Breast epithelium (tissue), 4 donors: ENCODE measurements around the gene SIL1. TPM values are rescaled to one million over a fixed set of nuclear protein-coding genes. Genes with fewer than 3 reads are reported as not detected.

ENCODE experiments used
- DNase-seq, 2 donors: peaks; one replicate each; pipeline ENCODE4 v3.0.0-alpha.2; 2019; ENCODE audit warnings: low spot score in 2 of 2
- H3K27ac ChIP-seq, 2 donors: fragments of 200-600 bp; sonication (generic) in 1 of 2; one replicate each; pipeline ENCODE4 v1.5.1; 2016 to 2019; ENCODE audit warnings: mild to moderate bottlenecking in 1 of 2
- H3K27me3 ChIP-seq, 2 donors: fragments of 200-600 bp; sonication (generic) in 1 of 2; one replicate each; pipeline versions ENCODE4 v1.5.1 to v1.6.0; 2017 to 2019; ENCODE audit warnings: control low read depth in 1 of 2, mild to moderate bottlenecking in 1 of 2
- H3K36me3 ChIP-seq: fragments of 200-600 bp; one replicate; pipeline ENCODE4 v1.5.1; 2019
- H3K4me1 ChIP-seq, 2 donors: fragments of 200-600 bp; sonication (generic); one replicate each; pipeline ENCODE4 v1.5.1; 2016 to 2019; ENCODE audit warnings: control low read depth in 1 of 2
- H3K4me3 ChIP-seq, 3 donors: fragments of 200-600 bp; sonication (generic); 1 replicate in 2 of 3; 2 replicates in 1 of 3; pipeline ENCODE4 v1.5.1; 2016 to 2019; ENCODE audit warnings: mild to moderate bottlenecking in 3 of 3, moderate library complexity in 2 of 3
- H3K9me3 ChIP-seq, 2 donors: fragments of 200-600 bp; sonication (generic) in 1 of 2; one replicate each; pipeline ENCODE4 v1.5.1; 2016 to 2019; ENCODE audit warnings: control low read depth in 1 of 2
- CTCF ChIP-seq, 3 donors: fragments of 450-650 bp; IDR thresholded peaks; one replicate each; pipeline ENCODE4 v1.5.1; 2016 to 2017; ENCODE audit warnings: antibody characterized with exemption in 3 of 3, mild to moderate bottlenecking in 3 of 3, moderate library complexity in 3 of 3
- POLR2A ChIP-seq: fragments of 450-650 bp; IDR thresholded peaks from one replicate; pipeline ENCODE4 v1.6.1; 2016; ENCODE audit warnings: antibody characterized with exemption, mild to moderate bottlenecking, moderate library complexity
- POLR2AphosphoS5 ChIP-seq, 3 donors: sonication (generic); formaldehyde crosslinking; IDR thresholded peaks; one replicate each; pipeline ENCODE4 v1.6.1; 2017; ENCODE audit warnings: antibody characterized with exemption in 3 of 3
- intact Hi-C: fragments of 100-400 bp; cut with DNase I; formaldehyde crosslinking; loops from one replicate; pipeline ENCODE4 v1.15.1; 2023; ENCODE audit warnings: low total_unique reads
- total RNA-seq, 3 donors: library from RNA; depleted of rRNA; stranded (reverse); fragments of >200 nt; gene quantifications; one replicate each; pipeline ENCODE4 v1.1.0, GENCODE V29; 2016

Gene SIL1
- total RNA-seq, 3 donors from 2014 or later, result 29.9 to 63.9 (median 48.2) TPM

GRCh38 chr5:138898299-138898698, 299.9 kb downstream of the SIL1 start:
- TF ChIP-seq POLR2AphosphoS5 (IDR thresholded peaks at IDR 0.05) (no peak), CTCF (IDR thresholded peaks at IDR 0.05) (no peak), POLR2A (no peak)
- no peak for DNase-seq
- H3K27me3 ChIP-seq, result no peaks in the 10 kb centered on the region
- no peak overlapping the region for H3K27ac ChIP-seq
- no peaks in the 10 kb centered on the region for H3K36me3 ChIP-seq
- H3K4me3 ChIP-seq, result no peak overlapping the region
- intact Hi-C loops, result no loop called here
- no peaks in the 10 kb centered on the region for H3K9me3 ChIP-seq
- H3K4me1 ChIP-seq, result no peaks in the 10 kb centered on the region

Other genes starting within 250 kb of the SIL1 start
- 100 to 1,000 TPM; 213 to 349 (median 279) TPM for gene MATR3, start 95.4 kb upstream of the SIL1 start, total RNA-seq
- gene PAIP2, start 143.5 kb upstream of the SIL1 start, total RNA-seq, result 10 to 100 TPM; 86.3 to 95.4 (median 95.0) TPM
- gene SLC23A1, start 184.9 kb upstream of the SIL1 start, total RNA-seq, result 1 to 10 TPM in 1 of 3 donors, under 1 TPM in 1, not detected in 1; 0.33 to 1.0 TPM
- 10 to 100 TPM in 1 of 3 donors, 1 to 10 TPM in 1, not detected in 1; 8.6 to 35.4 TPM for gene MZB1, start 191.5 kb upstream of the SIL1 start, total RNA-seq
- gene PROB1, start 196.7 kb upstream of the SIL1 start, total RNA-seq, result 1 to 10 TPM in 1 of 3 donors, under 1 TPM in 2; 0.32 to 1.3 (median 0.73) TPM
- gene SPATA24, start 205.7 kb upstream of the SIL1 start, total RNA-seq, result 1 to 10 TPM in 2 of 3 donors, under 1 TPM in 1; 0.98 to 2.4 (median 2.2) TPM
- 1 to 10 TPM; 5.4 to 9.5 (median 7.6) TPM for gene DNAJC18, start 241.2 kb upstream of the SIL1 start, total RNA-seq